ENCODE data around the gene ANKS1B. TPM values are rescaled to one million over a fixed set of nuclear protein-coding genes. Genes with fewer than 3 reads are reported as not detected.

ANKS1B gene
- total RNA-seq, 3 donors from 2014 or later (not counting 1 experiment from before 2014, with no cell fraction given), result not detected

DNA sequence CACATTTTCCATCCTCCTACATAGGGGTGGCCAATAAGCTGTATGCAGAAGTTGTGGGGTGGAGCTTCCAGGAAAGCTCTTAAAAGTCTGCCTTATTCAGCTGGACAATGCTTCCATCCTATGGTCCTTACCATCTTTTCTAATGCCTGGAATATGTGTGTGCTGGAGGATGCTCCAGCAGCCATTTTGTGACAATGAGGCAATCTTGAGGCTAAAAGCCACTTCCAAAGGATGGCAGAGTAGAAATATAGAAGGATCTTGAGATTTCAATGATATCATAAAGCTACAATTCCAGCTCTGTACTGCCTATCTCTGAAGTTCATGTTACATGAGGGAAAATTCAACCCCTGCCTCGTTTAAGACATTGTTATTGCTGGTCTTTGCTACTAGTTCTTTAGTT lies 1244.0 kb downstream of the ANKS1B start:
- intact Hi-C loops (cut with micrococcal nuclease), result no loop called here
- TF ChIP-seq, protein P1, sequence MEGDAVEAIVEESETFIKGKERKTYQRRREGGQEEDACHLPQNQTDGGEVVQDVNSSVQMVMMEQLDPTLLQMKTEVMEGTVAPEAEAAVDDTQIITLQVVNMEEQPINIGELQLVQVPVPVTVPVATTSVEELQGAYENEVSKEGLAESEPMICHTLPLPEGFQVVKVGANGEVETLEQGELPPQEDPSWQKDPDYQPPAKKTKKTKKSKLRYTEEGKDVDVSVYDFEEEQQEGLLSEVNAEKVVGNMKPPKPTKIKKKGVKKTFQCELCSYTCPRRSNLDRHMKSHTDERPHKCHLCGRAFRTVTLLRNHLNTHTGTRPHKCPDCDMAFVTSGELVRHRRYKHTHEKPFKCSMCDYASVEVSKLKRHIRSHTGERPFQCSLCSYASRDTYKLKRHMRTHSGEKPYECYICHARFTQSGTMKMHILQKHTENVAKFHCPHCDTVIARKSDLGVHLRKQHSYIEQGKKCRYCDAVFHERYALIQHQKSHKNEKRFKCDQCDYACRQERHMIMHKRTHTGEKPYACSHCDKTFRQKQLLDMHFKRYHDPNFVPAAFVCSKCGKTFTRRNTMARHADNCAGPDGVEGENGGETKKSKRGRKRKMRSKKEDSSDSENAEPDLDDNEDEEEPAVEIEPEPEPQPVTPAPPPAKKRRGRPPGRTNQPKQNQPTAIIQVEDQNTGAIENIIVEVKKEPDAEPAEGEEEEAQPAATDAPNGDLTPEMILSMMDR (IDR thresholded peaks at IDR 0.05), result no peak
- no peak overlapping the region for H3K4me3 Mint-ChIP-seq

GRCh38 chr12:98738539-98738938 lies 1246.2 kb downstream of the ANKS1B start:
- ATAC-seq (no peak), DNase-seq (no peak)
- Mint-ChIP-seq H3K9me3 (no peaks in the 10 kb centered on the region), H3K27me3 (ENCODE audit: low read depth in 2 of 2) (peaks cover 15 to 17% of the 10 kb centered on the region in 2 donors), H3K4me3 (no peak overlapping the region), H3K27ac (no peak overlapping the region), H3K36me3 (peaks cover 25% of the 10 kb centered on the region), H3K4me1 (no peaks in the 10 kb centered on the region)
- Histone ChIP-seq H3K27ac (ENCODE audit: low read length) (no peak overlapping the region), H3K4me3 (ENCODE audit: low read length) (no peak overlapping the region), H3K4me1 (ENCODE audit: control insufficient read depth, insufficient read depth, low read length) (no peaks in the 10 kb centered on the region), H3K9me3 (ENCODE audit: control insufficient read depth, insufficient read depth, low read length) (no peaks in the 10 kb centered on the region), H3K27me3 (ENCODE audit: control insufficient read depth, insufficient read depth, low read length) (no peaks in the 10 kb centered on the region), H3K36me3 (ENCODE audit: control insufficient read depth, insufficient read depth, low read length) (peaks cover 13% of the 10 kb centered on the region)
- intact Hi-C loops (cut with micrococcal nuclease), result no loop called here
- WGBS (ENCODE audit: insufficient coverage), result 93% methylated on average over 2 of the region's 2 CpGs
- TF ChIP-seq, protein P1 (IDR thresholded peaks at IDR 0.05), result no peak

More for the DNA sequence above, 1244.0 kb downstream of the ANKS1B start:
- ATAC-seq (no peak), DNase-seq (no peak)
- Mint-ChIP-seq H3K4me1 (no peaks in the 10 kb centered on the region), H3K36me3 (peaks cover 8% of the 10 kb centered on the region), H3K27ac (no peak overlapping the region), H3K27me3 (ENCODE audit: low read depth in 2 of 2) (peaks cover 16 to 17% of the 10 kb centered on the region in 2 donors), H3K9me3 (no peaks in the 10 kb centered on the region)
- H3K27ac ChIP-seq (ENCODE audit: low read length), result no peak overlapping the region
- no peaks in the 10 kb centered on the region for H3K9me3 ChIP-seq (ENCODE audit: control insufficient read depth, insufficient read depth, low read length)
- no peak overlapping the region for H3K4me3 ChIP-seq (ENCODE audit: low read length)
- peaks cover 5% of the 10 kb centered on the region for H3K4me1 ChIP-seq (ENCODE audit: control insufficient read depth, insufficient read depth, low read length)
- H3K36me3 ChIP-seq (ENCODE audit: control insufficient read depth, insufficient read depth, low read length), result no peaks in the 10 kb centered on the region
- WGBS (ENCODE audit: insufficient coverage), result 73% methylated on average over 1 of the region's 1 CpG
- H3K27me3 ChIP-seq (ENCODE audit: control insufficient read depth, insufficient read depth, low read length), result peaks cover 5% of the 10 kb centered on the region

- H3K4me3 ChIP-seq (ENCODE audit: low read length), result no peak overlapping the region
- no peak for DNase-seq
- no peaks in the 10 kb centered on the region for H3K9me3 ChIP-seq (ENCODE audit: control insufficient read depth, insufficient read depth, low read length)
- no peak overlapping the region for H3K27ac Mint-ChIP-seq
- H3K4me3 Mint-ChIP-seq, result no peak overlapping the region
- peaks cover 26% of the 10 kb centered on the region for H3K36me3 Mint-ChIP-seq
- WGBS (ENCODE audit: insufficient coverage), result 85% methylated on average over 3 of the region's 3 CpGs
- no peak for ATAC-seq
- H3K27me3 Mint-ChIP-seq (ENCODE audit: low read depth in 2 of 2), result peaks cover 12 to 17% of the 10 kb centered on the region in 2 donors
- no peak overlapping the region for H3K27ac ChIP-seq (ENCODE audit: low read length)
- intact Hi-C loops (cut with micrococcal nuclease), result no loop called here
- TF ChIP-seq, protein P1 (IDR thresholded peaks at IDR 0.05), result no peak
- H3K36me3 ChIP-seq (ENCODE audit: control insufficient read depth, insufficient read depth, low read length), result peaks cover 14% of the 10 kb centered on the region
- H3K4me1 ChIP-seq (ENCODE audit: control insufficient read depth, insufficient read depth, low read length), result no peaks in the 10 kb centered on the region
- H3K9me3 Mint-ChIP-seq, result no peaks in the 10 kb centered on the region
- no peaks in the 10 kb centered on the region for H3K27me3 ChIP-seq (ENCODE audit: control insufficient read depth, insufficient read depth, low read length)
- H3K4me1 Mint-ChIP-seq, result no peaks in the 10 kb centered on the region
These were observed 1246.7 kb downstream of the ANKS1B start for GRCh38 chr12:98738002-98738401.

GRCh38 chr12:98737322-98737712 lies 1247.4 kb downstream of the ANKS1B start:
- no peak overlapping the region for H3K4me3 Mint-ChIP-seq
- H3K4me1 Mint-ChIP-seq, result no peaks in the 10 kb centered on the region
- H3K27ac ChIP-seq (ENCODE audit: low read length), result no peak overlapping the region
- H3K4me3 ChIP-seq (ENCODE audit: low read length), result no peak overlapping the region
- DNase-seq (no peak), ATAC-seq (no peak)
- TF ChIP-seq, protein P1 (IDR thresholded peaks at IDR 0.05), result no peak
- intact Hi-C loops (cut with micrococcal nuclease), result no loop called here
- no peaks in the 10 kb centered on the region for H3K9me3 Mint-ChIP-seq
- 89% methylated on average over 4 of the region's 4 CpGs for WGBS (ENCODE audit: insufficient coverage)
- no peaks in the 10 kb centered on the region for H3K4me1 ChIP-seq (ENCODE audit: control insufficient read depth, insufficient read depth, low read length)
- no peaks in the 10 kb centered on the region for H3K9me3 ChIP-seq (ENCODE audit: control insufficient read depth, insufficient read depth, low read length)
- peaks cover 12 to 13% of the 10 kb centered on the region in 2 donors for H3K27me3 Mint-ChIP-seq (ENCODE audit: low read depth in 2 of 2)
- H3K36me3 Mint-ChIP-seq, result peaks cover 26% of the 10 kb centered on the region
- peaks cover 20% of the 10 kb centered on the region for H3K36me3 ChIP-seq (ENCODE audit: control insufficient read depth, insufficient read depth, low read length)
- H3K27ac Mint-ChIP-seq, result peak overlapping the region in 1 of 2 donors; percentile 15
- H3K27me3 ChIP-seq (ENCODE audit: control insufficient read depth, insufficient read depth, low read length), result no peaks in the 10 kb centered on the region

All from natural killer cell (primary cell).